Tibial nerve (tissue), 4 donors: ENCODE measurements around the gene METTL23.

Source experiments
- EP300 ChIP-seq, 2 donors: sonication (generic); formaldehyde crosslinking; IDR thresholded peaks; one replicate each; pipeline ENCODE4 v1.6.1; 2017; ENCODE audit warnings: antibody characterized with exemption in 2 of 2, mild to moderate bottlenecking in 1 of 2
- POLR2A ChIP-seq, 2 donors: fragments of 450-650 bp; IDR thresholded peaks; one replicate each; pipeline ENCODE4 v1.6.1; 2017; ENCODE audit warnings: antibody characterized with exemption in 2 of 2, mild to moderate bottlenecking in 2 of 2, moderate library complexity in 2 of 2
- TF ChIP-seq, protein P1 (sequence below), 5 experiments: fragments of 200-600 bp in 3 of 5; fragments of 450-650 bp in 2 of 5; sonication (generic) in 3 of 5; IDR thresholded peaks; one replicate each; pipeline ENCODE4 v1.5.1; 2016 to 2019; ENCODE audit warnings: antibody characterized with exemption in 5 of 5, mild to moderate bottlenecking in 3 of 5, moderate library complexity in 2 of 5

DNA sequence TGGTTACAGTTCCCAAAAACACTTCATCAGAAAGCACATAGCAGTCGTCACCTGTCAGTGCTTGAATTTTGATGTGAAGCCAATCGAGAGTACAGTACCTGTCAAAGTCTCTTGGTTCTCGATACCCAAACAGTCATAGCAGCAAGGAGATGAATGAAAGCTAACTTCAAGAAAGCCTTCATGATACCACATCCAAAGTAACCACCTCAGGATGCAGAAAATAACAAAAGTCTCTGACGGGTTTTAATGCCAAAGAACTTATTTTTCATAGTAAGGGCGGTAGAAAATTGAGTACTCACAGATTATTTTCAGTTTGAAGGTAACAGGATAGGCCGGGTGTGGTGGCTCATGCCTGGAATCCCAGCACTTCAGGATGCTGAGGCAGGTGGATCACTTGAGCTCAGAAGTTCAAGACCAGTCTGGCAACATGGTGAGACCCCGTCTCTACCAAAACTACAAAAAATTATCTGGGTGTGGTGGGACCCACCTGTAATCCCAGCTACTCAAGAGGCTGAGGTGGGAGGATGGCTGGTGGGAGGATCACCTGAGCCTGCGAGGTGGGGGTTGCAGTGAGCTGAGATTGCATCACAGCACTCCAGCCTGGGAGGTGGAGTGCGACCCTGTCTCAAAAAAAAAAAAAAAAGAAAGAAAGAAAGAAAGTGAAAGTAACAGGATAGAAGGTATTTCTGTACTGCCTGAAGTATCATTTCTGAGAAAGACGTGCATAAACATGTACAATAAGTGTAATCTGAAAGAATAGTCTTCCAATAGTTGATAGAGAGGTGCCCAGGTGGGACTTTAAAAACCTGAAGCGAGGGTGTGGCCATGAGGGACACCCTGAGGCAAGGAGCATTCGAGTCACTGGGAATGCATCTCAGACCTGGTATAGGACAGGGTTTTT is 26.7 kb downstream of the METTL23 start:
- TF ChIP-seq, protein P1, sequence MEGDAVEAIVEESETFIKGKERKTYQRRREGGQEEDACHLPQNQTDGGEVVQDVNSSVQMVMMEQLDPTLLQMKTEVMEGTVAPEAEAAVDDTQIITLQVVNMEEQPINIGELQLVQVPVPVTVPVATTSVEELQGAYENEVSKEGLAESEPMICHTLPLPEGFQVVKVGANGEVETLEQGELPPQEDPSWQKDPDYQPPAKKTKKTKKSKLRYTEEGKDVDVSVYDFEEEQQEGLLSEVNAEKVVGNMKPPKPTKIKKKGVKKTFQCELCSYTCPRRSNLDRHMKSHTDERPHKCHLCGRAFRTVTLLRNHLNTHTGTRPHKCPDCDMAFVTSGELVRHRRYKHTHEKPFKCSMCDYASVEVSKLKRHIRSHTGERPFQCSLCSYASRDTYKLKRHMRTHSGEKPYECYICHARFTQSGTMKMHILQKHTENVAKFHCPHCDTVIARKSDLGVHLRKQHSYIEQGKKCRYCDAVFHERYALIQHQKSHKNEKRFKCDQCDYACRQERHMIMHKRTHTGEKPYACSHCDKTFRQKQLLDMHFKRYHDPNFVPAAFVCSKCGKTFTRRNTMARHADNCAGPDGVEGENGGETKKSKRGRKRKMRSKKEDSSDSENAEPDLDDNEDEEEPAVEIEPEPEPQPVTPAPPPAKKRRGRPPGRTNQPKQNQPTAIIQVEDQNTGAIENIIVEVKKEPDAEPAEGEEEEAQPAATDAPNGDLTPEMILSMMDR (IDR thresholded peaks at IDR 0.05): no peak
- TF ChIP-seq POLR2A (IDR thresholded peaks at IDR 0.05) (no peak), EP300 (IDR thresholded peaks at IDR 0.05) (no peak)
